ENCODE results near the gene RHBDL3.
"Not testable (repeated sequence)": the region's sequence is repeated elsewhere in the genome, so short reads cannot be mapped to it uniquely, and the experiment has no call there.

Gene RHBDL3

GRCh38 chr17:32289471-32290070 lies 23.9 kb downstream of the RHBDL3 start:
- DNase-seq (ENCODE audit: low spot score), result no peak

GRCh38 chr17:32292094-32292493 lies 26.5 kb downstream of the RHBDL3 start:
- no peak for DNase-seq (ENCODE audit: low spot score)

DNA sequence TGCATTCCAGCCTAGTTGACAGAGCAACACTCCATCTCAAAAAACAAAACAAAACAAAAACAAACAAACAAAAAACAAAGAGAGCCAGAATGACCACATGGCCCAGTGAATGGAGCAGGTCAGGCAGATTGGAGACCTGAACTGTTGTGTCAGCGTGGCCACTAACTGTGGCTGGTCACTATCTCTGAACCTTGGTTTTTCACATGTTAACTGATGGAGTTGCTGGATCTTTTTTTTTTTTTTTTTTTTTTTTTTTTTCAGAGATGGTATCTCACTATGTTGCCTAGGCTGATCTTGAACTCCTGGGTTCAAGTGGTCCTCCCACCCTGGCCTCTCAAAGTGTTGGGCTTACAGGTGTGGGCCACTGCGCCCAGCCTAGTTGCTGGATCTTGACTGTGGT lies 31.8 kb downstream of the RHBDL3 start:
- no peak for DNase-seq (ENCODE audit: low spot score)

DNA sequence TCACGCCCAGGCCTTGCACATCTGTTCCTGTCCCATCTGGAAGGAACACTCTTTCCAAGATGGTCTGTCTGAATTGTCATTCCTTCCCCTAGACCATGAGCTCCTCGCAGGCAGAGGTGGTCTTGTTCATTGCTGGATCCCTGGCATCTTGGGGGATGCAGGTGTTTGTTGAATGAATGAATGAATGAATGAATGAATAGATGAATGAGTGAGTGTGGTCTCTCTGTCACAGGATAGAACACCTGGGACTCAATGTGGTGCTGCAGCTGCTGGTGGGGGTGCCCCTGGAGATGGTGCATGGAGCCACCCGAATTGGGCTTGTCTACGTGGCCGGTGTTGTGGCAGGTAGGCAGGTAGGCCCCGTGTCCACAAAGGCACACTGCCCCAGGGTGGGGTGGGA lies 32.2 kb downstream of the RHBDL3 start:
- DNase-seq (ENCODE audit: low spot score), result no peak

GRCh38 chr17:32298298-32298697 lies 32.7 kb downstream of the RHBDL3 start:
- DNase-seq (ENCODE audit: low spot score), result no peak

- DNase-seq (ENCODE audit: low spot score), result peak; percentile 85
Observed at GRCh38 chr17:32298721-32299579, 33.3 kb downstream of the RHBDL3 start.

- DNase-seq (ENCODE audit: low spot score), result no peak
Observed at GRCh38 chr17:32299580-32300164, 34.0 kb downstream of the RHBDL3 start.

DNA sequence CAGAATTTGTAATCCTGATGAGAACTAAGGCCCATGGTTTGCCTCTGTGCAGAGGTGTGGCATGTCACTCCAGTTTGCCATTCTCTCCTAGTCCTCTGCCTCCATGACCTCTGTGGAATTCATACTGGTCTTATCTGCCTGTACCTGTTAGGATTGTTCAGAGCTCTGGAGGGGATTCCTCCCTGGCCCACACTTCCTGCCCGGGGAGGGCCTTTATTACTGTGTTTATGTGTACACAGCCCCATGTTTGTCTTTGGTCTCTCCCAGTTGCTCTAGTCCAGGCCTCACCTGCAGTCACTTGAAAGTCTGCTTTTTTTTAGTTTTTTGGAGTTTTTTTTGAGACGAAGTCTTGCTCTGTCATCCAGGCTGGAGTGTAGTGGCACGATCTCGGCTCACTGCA lies 36.4 kb downstream of the RHBDL3 start:
- DNase-seq (ENCODE audit: low spot score), result no peak

DNA sequence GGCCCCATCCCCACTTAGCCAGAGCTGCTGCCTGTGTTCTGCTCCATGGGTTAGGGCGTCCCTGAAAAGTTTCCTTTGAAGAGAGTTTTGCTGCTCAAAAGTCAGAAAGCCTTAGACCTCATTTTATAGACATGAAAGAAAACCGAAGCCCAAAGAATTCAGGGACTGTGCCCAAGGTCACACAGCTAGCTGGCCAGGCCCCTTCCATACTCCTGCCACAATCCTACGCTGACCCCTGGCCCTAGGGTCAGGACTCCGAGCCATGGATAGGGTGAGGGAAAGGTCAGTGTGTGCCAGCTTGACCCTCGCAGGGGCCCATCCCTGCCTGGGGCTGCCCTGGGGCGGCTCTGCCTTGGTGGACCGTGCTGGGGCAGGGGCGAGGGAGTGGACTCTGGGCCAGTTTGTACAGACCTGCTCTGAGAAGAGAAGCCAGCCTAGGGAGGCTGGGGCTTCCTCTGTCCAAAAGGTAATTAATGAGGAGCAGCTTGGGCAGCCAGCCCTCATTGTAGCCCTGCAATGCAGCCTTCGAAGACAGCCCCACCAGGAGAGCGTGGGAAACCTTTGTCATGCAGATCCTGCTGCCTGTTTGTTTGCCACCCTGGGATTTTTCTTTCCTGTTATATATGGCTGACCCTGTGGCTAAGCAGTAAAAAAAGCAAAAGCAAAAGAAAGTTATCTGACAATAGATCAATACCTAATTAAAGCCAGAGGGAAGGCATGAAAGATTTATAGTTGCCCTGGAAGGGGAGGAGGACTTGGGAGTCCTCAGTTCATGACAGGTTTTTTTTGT lies 37.4 kb downstream of the RHBDL3 start:
- no peak for DNase-seq (ENCODE audit: low spot score)

GRCh38 chr17:32303781-32304288 lies 38.2 kb downstream of the RHBDL3 start:
- DNase-seq (ENCODE audit: low spot score), result no peak

- no peak for DNase-seq (ENCODE audit: low spot score)
Observed at GRCh38 chr17:32305049-32305448, 39.4 kb downstream of the RHBDL3 start.

GRCh38 chr17:32307658-32308057 lies 42.0 kb downstream of the RHBDL3 start:
- no peak for DNase-seq (ENCODE audit: low spot score)

DNA sequence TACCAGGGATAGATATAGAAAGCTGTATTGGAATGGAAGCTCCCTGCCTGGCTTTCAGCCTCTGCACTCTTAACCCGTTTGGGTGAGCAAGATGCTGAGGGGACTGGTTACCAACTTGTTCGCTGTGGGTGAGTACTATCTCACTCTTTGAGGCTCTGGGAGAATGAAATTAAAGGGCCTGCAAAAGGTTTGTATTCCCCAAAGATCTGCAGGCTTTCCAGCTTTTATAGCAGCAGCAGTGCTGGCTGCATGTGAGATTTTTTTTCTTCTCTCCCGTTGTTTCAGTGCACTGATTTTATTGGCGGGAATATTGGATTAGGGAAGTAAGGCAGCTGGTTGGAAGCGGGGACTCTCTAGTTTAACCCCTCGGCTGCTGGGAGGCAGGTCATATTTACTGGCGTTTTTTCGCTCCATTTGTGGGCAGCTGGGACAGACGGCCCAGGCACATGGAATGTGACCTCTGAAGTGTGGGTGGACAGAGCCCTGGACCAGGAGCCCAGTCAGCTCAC lies 45.5 kb downstream of the RHBDL3 start:
- peak; percentile 92 for DNase-seq (ENCODE audit: low spot score)

GRCh38 chr17:32314636-32315035 lies 49.0 kb downstream of the RHBDL3 start:
- DNase-seq (ENCODE audit: low spot score), result no peak

GRCh38 chr17:32315171-32315570 lies 49.5 kb downstream of the RHBDL3 start:
- DNase-seq (ENCODE audit: low spot score), result no peak

DNA sequence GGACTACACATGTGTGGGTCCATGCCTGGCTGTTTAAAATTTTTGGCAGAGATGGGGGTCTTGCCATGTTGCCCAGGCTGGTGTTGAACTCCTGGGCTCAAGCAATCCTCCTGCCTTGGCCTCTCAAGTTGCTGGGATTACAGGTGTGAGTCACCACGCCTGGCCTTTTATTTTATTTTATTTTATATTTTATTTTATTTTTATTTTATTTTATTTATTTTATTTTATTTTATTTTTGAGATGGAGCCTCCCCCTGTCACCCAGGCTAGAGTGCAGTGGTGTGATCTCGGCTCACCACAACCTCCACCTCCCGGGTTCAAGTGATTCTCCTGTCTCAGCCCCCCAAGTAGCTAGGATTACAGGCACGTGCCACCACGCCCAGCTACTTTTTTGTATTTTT lies 51.0 kb downstream of the RHBDL3 start:
- DNase-seq (ENCODE audit: low spot score), result not testable (repeated sequence)

DNA sequence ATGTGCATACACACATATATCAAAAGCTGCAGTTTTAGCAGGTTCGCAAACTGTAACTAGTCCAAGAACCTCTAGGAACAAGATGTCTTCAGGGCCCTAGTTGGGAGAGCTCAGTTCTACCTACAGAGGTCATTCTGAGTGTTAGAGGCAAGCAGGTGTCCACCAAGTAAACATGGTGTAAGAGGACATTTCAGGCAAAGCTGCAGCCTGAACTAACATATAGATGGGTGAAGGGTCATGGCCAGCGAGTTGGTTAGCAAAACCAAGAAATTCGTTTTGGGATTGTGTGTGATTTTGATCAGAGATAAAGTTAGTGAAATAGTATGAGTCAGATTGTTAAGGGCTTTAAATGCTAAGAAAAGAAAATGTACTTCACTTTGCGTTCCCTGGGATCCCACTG lies 51.7 kb downstream of the RHBDL3 start:
- no peak for DNase-seq (ENCODE audit: low spot score)

DNA sequence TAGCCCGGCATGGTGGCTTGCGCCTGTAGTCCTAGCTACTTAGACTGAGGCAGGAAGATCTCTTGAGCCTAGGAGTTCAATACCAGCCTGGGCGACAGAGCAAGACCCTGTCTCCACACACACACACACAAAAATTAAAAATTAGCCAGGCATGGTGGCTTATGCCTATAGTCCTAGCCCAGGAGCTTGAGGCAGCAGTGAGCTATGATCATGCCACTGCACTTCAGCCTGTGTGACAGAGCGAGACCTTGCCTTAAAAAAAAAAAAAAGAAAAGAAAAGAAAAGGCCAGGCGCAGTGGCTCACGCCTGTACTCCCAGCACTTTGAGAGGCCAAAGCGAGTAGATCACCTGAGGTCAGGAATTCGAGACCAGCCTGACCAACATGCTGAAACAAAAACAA lies 52.4 kb downstream of the RHBDL3 start:
- DNase-seq (ENCODE audit: low spot score), result no peak

DNA sequence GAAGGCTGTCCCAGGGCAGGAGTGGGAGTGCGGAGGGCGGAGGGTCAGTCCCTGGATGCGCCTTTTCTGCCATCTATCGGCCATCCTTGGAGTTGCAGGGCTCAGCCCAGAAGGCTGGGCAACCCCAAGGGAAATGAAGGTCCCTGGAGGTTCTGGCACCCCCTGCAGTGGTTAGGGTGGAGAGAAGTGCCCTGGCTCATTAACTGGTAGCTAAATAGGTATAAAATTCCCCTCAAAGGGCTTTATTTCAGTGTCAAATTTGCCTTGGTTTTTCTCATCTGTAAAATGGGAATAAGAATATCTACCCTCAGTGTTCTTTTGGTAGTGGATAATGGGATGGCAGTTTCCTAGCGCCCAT lies 53.9 kb downstream of the RHBDL3 start:
- DNase-seq (ENCODE audit: low spot score), result peak; percentile 78

DNA sequence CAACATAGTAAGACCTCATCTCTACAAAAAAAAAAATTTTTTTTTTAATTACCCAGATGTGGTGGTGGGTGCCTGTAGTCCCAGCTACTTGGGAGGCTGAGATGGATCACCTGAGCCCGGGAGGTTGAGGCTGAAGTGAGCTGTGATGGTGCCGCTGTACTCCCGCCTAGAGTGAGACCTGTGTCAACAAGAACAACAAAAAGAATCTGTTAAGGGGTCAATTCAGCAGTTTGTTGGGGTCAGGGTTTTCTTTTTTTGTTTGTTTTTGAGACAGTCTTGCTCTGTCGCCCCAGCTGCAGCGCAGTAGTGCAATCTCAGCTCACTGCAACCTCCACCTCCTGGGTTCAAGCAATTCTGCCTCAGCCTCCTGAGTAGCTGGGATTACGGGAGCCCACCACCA lies 54.4 kb downstream of the RHBDL3 start:
- DNase-seq (ENCODE audit: low spot score), result not testable (repeated sequence)

DNA sequence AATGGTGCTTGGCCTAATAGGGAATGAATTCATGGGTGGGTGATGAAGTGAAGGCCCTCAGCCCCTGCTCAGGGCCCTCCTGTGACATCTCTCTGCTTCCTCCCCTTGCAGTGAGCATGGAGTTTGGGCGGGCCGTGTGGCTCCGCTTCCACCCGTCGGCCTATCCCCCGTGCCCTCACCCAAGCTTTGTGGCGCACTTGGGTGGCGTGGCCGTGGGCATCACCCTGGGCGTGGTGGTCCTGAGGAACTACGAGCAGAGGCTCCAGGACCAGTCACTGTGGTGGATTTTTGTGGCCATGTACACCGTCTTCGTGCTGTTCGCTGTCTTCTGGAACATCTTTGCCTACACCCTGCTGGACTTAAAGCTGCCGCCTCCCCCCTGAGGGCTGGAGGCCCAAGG lies 55.2 kb downstream of the RHBDL3 start:
- no peak for DNase-seq (ENCODE audit: low spot score)

- no peak for DNase-seq (ENCODE audit: low spot score)
Observed at GRCh38 chr17:32323046-32323445, 57.4 kb downstream of the RHBDL3 start.

All from SK-N-DZ (cell line).